Astrocyte (in vitro differentiated cells and primary cell): Measurements from ENCODE around the gene ZP3.

Experiments used
- CTCF ChIP-seq: IDR thresholded peaks from 2 replicates; pipeline ENCODE4 v1.5.1; 2011; ENCODE audit warnings: low read depth, mild to moderate bottlenecking, inconsistent platforms, low read length, moderate library complexity; ENCODE audit not compliant: insufficient read depth
- EZH2 ChIP-seq: IDR thresholded peaks from 2 replicates; pipeline ENCODE4 v1.6.1; 2012; ENCODE audit warnings: mild to moderate bottlenecking, low read length, inconsistent platforms; ENCODE audit not compliant: insufficient read depth

GRCh38 chr7:76380623-76380966 is 44.2 kb upstream of the ZP3 start:
- TF ChIP-seq CTCF (no peak), EZH2 (no peak)
